GM19372 (cell line): ENCODE measurements around the gene GGA3.
"Not testable (repeated sequence)": the region's sequence is repeated elsewhere in the genome, so short reads cannot be mapped to it uniquely, and the experiment has no call there.

ENCODE experiments used
- ATAC-seq: cut with Tn5 transposase; IDR thresholded peaks from one replicate; pipeline ENCODE4 v1.9.1; 2021; ENCODE audit warnings: mild to moderate bottlenecking, low read depth, moderate library complexity; ENCODE audit not compliant: unreplicated experiment

The GGA3 gene

GRCh38 chr17:75231071-75231470 is 30.3 kb downstream of the GGA3 start:
- ATAC-seq, result no peak

GRCh38 chr17:75228847-75229246 is 32.6 kb downstream of the GGA3 start:
- ATAC-seq, result no peak

- no peak for ATAC-seq
These were observed 33.1 kb downstream of the GGA3 start for GRCh38 chr17:75228305-75228704.

GRCh38 chr17:75227729-75228128 is 33.7 kb downstream of the GGA3 start:
- ATAC-seq, result no peak

GRCh38 chr17:75225016-75225415 is 36.4 kb downstream of the GGA3 start:
- no peak for ATAC-seq

GRCh38 chr17:75219815-75220214 is 41.6 kb downstream of the GGA3 start:
- no peak for ATAC-seq

- ATAC-seq, result no peak
These were observed 43.3 kb downstream of the GGA3 start for GRCh38 chr17:75218131-75218530.

GRCh38 chr17:75209061-75209460 is 52.3 kb downstream of the GGA3 start:
- no peak for ATAC-seq

- no peak for ATAC-seq
These were observed 53.2 kb downstream of the GGA3 start for GRCh38 chr17:75208161-75208560.

- ATAC-seq, result no peak
These were observed 53.6 kb downstream of the GGA3 start for GRCh38 chr17:75207760-75208159.

GRCh38 chr17:75207050-75207407 is 54.4 kb downstream of the GGA3 start:
- ATAC-seq, result not testable (repeated sequence)

GRCh38 chr17:75205793-75206163 is 55.6 kb downstream of the GGA3 start:
- no peak for ATAC-seq

GRCh38 chr17:75205037-75205792 is 56.2 kb downstream of the GGA3 start, which contains the start of gene NUP85:
Gene NUP85 (plus strand): TSS chr17:75205679. CDS start chr17:75205762, 83 bp downstream.
- peak; percentile 71 for ATAC-seq

- no peak for ATAC-seq
These were observed 61.4 kb downstream of the GGA3 start for GRCh38 chr17:75199886-75200618.

GRCh38 chr17:75194879-75195278 is 66.5 kb downstream of the GGA3 start:
- ATAC-seq, result no peak

GRCh38 chr17:75191584-75191983 is 69.8 kb downstream of the GGA3 start:
- ATAC-seq, result no peak

- no peak for ATAC-seq
These were observed 72.8 kb downstream of the GGA3 start for GRCh38 chr17:75188614-75189013.
